A549 (cell line): ENCODE results near the gene KCNF1. TPM values are rescaled to one million over a fixed set of nuclear protein-coding genes. Genes with fewer than 3 reads are reported as not detected.

ENCODE experiments used
- ATAC-seq, 2 experiments: fragments of 200-7000 bp in 1 of 2; fragments of >200 bp in 1 of 2; cut with Nextera tagmentation in 1 of 2; cut with Tn5 transposase in 1 of 2; 3 replicates each; pipeline versions ENCODE4 v1.8.0 to v1.9.1; 2018 to 2020; ENCODE audit warnings: mild to moderate bottlenecking in 1 of 2, moderate library complexity in 1 of 2
- CTCF ChIA-PET: fragments of 300-600 bp; sonication (Branson Sonifier 250); formaldehyde crosslinking; extraction: SDS; loops from one replicate; lab custom pipeline; 2021; ENCODE audit warnings: antibody characterized with exemption, inconsistent platforms; lab: Yijun Ruan, JAX
- POLR2A ChIA-PET: fragments of 350-600 bp; formaldehyde crosslinking; extraction: SDS; loops from one replicate; lab custom pipeline; 2021; ENCODE audit warnings: antibody characterized with exemption, inconsistent platforms; lab: Yijun Ruan, JAX
- DNase-seq, 2 experiments: peaks; one replicate each; pipeline versions ENCODE4 v3.0.0 to v3.0.0-alpha.2; 2011 to 2016; ENCODE audit warnings: low read depth in 1 of 2, low spot score in 1 of 2
- FAIRE-seq: peaks from 2 replicates; lab custom pipeline; 2011; peaks lifted over from hg19 to GRCh38; lab: Jason Lieb, UNC
- H3K27ac ChIP-seq, 2 experiments: fragments of >200 bp; sonication (Bioruptor Twin); formaldehyde crosslinking; 3 replicates each; pipeline ENCODE4 v1.5.1; 2016 to 2017
- H3K4me1 ChIP-seq: fragments of >200 bp; sonication (Bioruptor Twin); formaldehyde crosslinking; 3 replicates; pipeline ENCODE4 v1.6.1; 2016
- H3K4me2 ChIP-seq: fragments of >200 bp; sonication (Bioruptor Twin); formaldehyde crosslinking; 3 replicates; pipeline ENCODE4 v1.6.1; 2016
- H3K4me3 ChIP-seq: fragments of >200 bp; sonication (Bioruptor Twin); formaldehyde crosslinking; 3 replicates; pipeline ENCODE4 v1.5.1; 2016
- H3K9me3 ChIP-seq: fragments of >200 bp; sonication (Bioruptor Twin); formaldehyde crosslinking; 3 replicates; pipeline ENCODE4 v1.6.1; 2016
- BHLHE40 ChIP-seq: IDR thresholded peaks from 2 replicates; pipeline ENCODE4 v1.6.1; 2012; ENCODE audit warnings: low read depth, low read length, inconsistent platforms
- CHD2 ChIP-seq: fragments of 150-350 bp; IDR thresholded peaks from 2 replicates; pipeline ENCODE4 v1.6.1; 2014; ENCODE audit warnings: low read length; ENCODE audit not compliant: partially characterized antibody
- HOXB5 ChIP-seq: fragments of 250-450 bp; sonication (Bioruptor Pico); IDR thresholded peaks from 2 replicates; pipeline ENCODE4 v1.5.0; 2020; ENCODE audit warnings: mild to moderate bottlenecking, moderate library complexity
- KDM1A ChIP-seq: fragments of 200-600 bp; sonication (generic); IDR thresholded peaks from 2 replicates; pipeline ENCODE4 v1.6.1; 2016; ENCODE audit warnings: low read depth, mild to moderate bottlenecking
- NPAS2 ChIP-seq: fragments of 250-450 bp; sonication (Bioruptor Pico); IDR thresholded peaks from 2 replicates; pipeline ENCODE4 v1.8.0; 2022; ENCODE audit warnings: mild to moderate bottlenecking, moderate library complexity, borderline replicate concordance
- POLR2A ChIP-seq: IDR thresholded peaks from 2 replicates; pipeline ENCODE4 v1.6.1; 2012; ENCODE audit warnings: mild to moderate bottlenecking, low read length
- RARB ChIP-seq: fragments of 250-450 bp; sonication (Bioruptor Pico); IDR thresholded peaks from 2 replicates; pipeline ENCODE4 v1.8.0; 2021; ENCODE audit warnings: mild to moderate bottlenecking, moderate library complexity
- RCOR1 ChIP-seq: fragments of 150-350 bp; IDR thresholded peaks from 2 replicates; pipeline ENCODE4 v1.6.1; 2014; ENCODE audit warnings: antibody characterized with exemption, low read length, low read depth
- TFCP2L1 ChIP-seq: fragments of 250-450 bp; sonication (Bioruptor Pico); IDR thresholded peaks from 2 replicates; pipeline ENCODE4 v1.5.0; 2021; ENCODE audit warnings: mild to moderate bottlenecking
- ZNF302 ChIP-seq: fragments of 250-450 bp; sonication (Bioruptor Pico); IDR thresholded peaks from 2 replicates; pipeline ENCODE4 v1.9.0; 2021; ENCODE audit warnings: inconsistent platforms, mild to moderate bottlenecking, moderate library complexity
- WGBS: methylation state at CpG from one replicate; pipeline ENCODE4 v1.1.6; 2017; ENCODE audit errors: missing lambda C conversion rate; 5-methylcytosine and 5-hydroxymethylcytosine counted together
- polyA plus RNA-seq, 4 experiments: library from polyadenylated mRNA; depleted of rRNA in 3 of 4; stranded (reverse); fragments of >200 nt; fragmentation: RNase III in 1 of 4; extraction: RNeasy Plus Mini Kit Qiagen cat#74134 plus additional on column Dnase treatment in 1 of 4; gene quantifications; 2 replicates in 3 of 4; 3 replicates in 1 of 4; pipeline ENCODE4 v1.2.3, GENCODE V29; 2011 to 2017
- TF ChIP-seq, protein P1 (sequence below): fragments of >200 bp; sonication (Bioruptor Twin); formaldehyde crosslinking; IDR thresholded peaks from 3 replicates; pipeline ENCODE4 v1.6.1; 2016
- TF ChIP-seq, protein P2 (sequence below): fragments of 250-450 bp; sonication (Bioruptor Pico); IDR thresholded peaks from 2 replicates; pipeline ENCODE4 v1.5.0; 2020; ENCODE audit warnings: low read depth, mild to moderate bottlenecking, moderate library complexity
- TF ChIP-seq, protein P3 (sequence below): fragments of 150-350 bp; IDR thresholded peaks from 2 replicates; pipeline ENCODE4 v1.6.1; 2014; ENCODE audit warnings: low read depth, mild to moderate bottlenecking, low read length
- TF ChIP-seq, protein P4 (sequence below): fragments of 450-650 bp; IDR thresholded peaks from 2 replicates; pipeline ENCODE4 v1.6.1; 2014; ENCODE audit warnings: antibody characterized with exemption
- TF ChIP-seq, protein P5 (sequence below): fragments of >200 bp; sonication (Bioruptor Twin); formaldehyde crosslinking; IDR thresholded peaks from 3 replicates; pipeline ENCODE4 v1.5.1; 2016

KCNF1 gene
- polyA plus RNA-seq, 2 of the 4 experiments (the other 2 are of a cell fraction), result 3.7 to 4.4 TPM

DNA sequence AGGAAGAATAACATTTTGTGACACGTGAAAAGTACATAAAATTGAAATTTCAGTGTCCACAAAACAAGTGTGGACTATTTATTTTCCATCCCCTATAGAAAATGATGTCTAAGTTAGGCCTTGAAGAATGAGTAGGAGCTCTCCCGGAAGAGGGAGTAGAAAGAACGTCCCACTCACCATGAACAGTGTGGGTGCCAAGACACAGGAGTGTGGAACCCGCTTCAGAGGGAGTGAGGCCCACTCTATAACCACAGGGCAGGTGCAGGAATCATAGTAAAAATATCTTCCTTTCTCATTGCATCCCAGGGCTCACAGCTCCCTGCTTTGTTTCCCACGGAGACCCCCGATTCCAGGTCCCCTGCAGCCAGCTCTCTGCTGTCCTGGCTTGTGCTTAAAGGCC, 5.2 kb downstream of the KCNF1 start:
- FAIRE-seq (no peak), ATAC-seq (no peak), DNase-seq (no peak)
- Histone ChIP-seq H3K4me2 (no peak overlapping the region), H3K4me1 (peaks cover 7% of the 10 kb centered on the region; the same call in 2 of the 3 replicates), H3K27ac (no peak overlapping the region), H3K4me3 (no peak overlapping the region), H3K9me3 (no peaks in the 10 kb centered on the region)
- TF ChIP-seq CHD2 (no peak), NPAS2 (no peak)
- TF ChIP-seq, protein P1, sequence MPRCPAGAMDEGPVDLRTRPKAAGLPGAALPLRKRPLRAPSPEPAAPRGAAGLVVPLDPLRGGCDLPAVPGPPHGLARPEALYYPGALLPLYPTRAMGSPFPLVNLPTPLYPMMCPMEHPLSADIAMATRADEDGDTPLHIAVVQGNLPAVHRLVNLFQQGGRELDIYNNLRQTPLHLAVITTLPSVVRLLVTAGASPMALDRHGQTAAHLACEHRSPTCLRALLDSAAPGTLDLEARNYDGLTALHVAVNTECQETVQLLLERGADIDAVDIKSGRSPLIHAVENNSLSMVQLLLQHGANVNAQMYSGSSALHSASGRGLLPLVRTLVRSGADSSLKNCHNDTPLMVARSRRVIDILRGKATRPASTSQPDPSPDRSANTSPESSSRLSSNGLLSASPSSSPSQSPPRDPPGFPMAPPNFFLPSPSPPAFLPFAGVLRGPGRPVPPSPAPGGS, result no peak
- TF ChIP-seq, protein P2, sequence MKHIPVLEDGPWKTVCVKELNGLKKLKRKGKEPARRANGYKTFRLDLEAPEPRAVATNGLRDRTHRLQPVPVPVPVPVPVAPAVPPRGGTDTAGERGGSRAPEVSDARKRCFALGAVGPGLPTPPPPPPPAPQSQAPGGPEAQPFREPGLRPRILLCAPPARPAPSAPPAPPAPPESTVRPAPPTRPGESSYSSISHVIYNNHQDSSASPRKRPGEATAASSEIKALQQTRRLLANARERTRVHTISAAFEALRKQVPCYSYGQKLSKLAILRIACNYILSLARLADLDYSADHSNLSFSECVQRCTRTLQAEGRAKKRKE, result no peak
- TF ChIP-seq, protein P3, sequence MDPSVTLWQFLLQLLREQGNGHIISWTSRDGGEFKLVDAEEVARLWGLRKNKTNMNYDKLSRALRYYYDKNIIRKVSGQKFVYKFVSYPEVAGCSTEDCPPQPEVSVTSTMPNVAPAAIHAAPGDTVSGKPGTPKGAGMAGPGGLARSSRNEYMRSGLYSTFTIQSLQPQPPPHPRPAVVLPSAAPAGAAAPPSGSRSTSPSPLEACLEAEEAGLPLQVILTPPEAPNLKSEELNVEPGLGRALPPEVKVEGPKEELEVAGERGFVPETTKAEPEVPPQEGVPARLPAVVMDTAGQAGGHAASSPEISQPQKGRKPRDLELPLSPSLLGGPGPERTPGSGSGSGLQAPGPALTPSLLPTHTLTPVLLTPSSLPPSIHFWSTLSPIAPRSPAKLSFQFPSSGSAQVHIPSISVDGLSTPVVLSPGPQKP, result no peak
- whole genome bisulfite sequencing, result 88% methylated on average over 6 of the region's 6 CpGs
- ChIA-PET POLR2A (no interaction called here), CTCF (interaction anchor here (1.1 to 10.2 kb wide), 6 partner anchors 8 to 216 kb away, joined by 3 to 120 read pairs (median 7); a partner anchor contains a TSS)

DNA sequence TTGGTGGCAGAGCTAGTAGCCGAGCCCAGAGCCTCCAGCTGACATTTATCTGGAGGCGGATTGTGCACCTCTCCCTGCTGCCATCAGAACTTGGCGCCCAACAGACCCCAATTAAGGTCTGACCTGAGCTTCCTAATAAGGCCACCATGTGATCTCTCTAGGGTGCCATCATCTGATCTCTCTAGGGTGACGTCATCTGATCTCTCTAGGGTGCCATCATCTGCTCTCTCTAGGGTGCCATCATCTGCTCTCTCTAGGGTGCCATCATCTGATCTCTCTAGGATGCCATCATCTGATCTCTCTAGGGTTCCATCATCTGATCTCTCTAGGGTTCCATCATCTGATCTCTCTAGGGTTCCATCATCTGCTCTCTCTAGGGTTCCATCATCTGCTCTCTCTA, 6.2 kb downstream of the KCNF1 start:
- Histone ChIP-seq H3K4me3 (no peak overlapping the region), H3K4me1 (peaks cover 7% of the 10 kb centered on the region; the same call in 2 of the 3 replicates), H3K4me2 (no peak overlapping the region), H3K9me3 (no peaks in the 10 kb centered on the region), H3K27ac (no peak overlapping the region)
- ChIA-PET CTCF (interaction anchor here (1.1 to 10.2 kb wide), 6 partner anchors 9 to 215 kb away, joined by 3 to 120 read pairs (median 7); a partner anchor contains a TSS), POLR2A (no interaction called here)
- FAIRE-seq, result no peak
- 82% methylated on average over 4 of the region's 4 CpGs for WGBS
- no peak for DNase-seq
- ATAC-seq, result no peak
- TF ChIP-seq RCOR1, result no peak
- TF ChIP-seq, protein P4, sequence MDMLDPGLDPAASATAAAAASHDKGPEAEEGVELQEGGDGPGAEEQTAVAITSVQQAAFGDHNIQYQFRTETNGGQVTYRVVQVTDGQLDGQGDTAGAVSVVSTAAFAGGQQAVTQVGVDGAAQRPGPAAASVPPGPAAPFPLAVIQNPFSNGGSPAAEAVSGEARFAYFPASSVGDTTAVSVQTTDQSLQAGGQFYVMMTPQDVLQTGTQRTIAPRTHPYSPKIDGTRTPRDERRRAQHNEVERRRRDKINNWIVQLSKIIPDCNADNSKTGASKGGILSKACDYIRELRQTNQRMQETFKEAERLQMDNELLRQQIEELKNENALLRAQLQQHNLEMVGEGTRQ, result no peak
- no peak for TF ChIP-seq HOXB5 (CRISPR knock-in tag)
- TF ChIP-seq, protein P5, sequence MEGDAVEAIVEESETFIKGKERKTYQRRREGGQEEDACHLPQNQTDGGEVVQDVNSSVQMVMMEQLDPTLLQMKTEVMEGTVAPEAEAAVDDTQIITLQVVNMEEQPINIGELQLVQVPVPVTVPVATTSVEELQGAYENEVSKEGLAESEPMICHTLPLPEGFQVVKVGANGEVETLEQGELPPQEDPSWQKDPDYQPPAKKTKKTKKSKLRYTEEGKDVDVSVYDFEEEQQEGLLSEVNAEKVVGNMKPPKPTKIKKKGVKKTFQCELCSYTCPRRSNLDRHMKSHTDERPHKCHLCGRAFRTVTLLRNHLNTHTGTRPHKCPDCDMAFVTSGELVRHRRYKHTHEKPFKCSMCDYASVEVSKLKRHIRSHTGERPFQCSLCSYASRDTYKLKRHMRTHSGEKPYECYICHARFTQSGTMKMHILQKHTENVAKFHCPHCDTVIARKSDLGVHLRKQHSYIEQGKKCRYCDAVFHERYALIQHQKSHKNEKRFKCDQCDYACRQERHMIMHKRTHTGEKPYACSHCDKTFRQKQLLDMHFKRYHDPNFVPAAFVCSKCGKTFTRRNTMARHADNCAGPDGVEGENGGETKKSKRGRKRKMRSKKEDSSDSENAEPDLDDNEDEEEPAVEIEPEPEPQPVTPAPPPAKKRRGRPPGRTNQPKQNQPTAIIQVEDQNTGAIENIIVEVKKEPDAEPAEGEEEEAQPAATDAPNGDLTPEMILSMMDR, result no peak
- TF ChIP-seq RARB (CRISPR knock-in tag), result no peak
- TF ChIP-seq ZNF302 (CRISPR knock-in tag), result no peak
- TF ChIP-seq, protein P3, result no peak
- no peak for TF ChIP-seq POLR2A
- TF ChIP-seq TFCP2L1, result no peak
- no peak for TF ChIP-seq BHLHE40
- no peak for TF ChIP-seq KDM1A
